HepG2 (cell line): ENCODE results near the gene TRIM66. TPM values are rescaled to one million over a fixed set of nuclear protein-coding genes. Genes with fewer than 3 reads are reported as not detected.

Experiments used
- CENPBD1 ChIP-seq: sonication (generic); formaldehyde crosslinking; IDR thresholded peaks from 2 replicates; pipeline ENCODE4 v1.8.0; 2022; ENCODE audit warnings: missing genetic modification reagents, low read depth, mild to moderate bottlenecking, borderline replicate concordance
- EP300 ChIP-seq, 3 experiments: sonication (generic) in 1 of 3; formaldehyde crosslinking in 1 of 3; IDR thresholded peaks; 2 replicates each; pipeline versions ENCODE4 v1.5.1 to v1.6.1; 2011 to 2020; ENCODE audit warnings: low read depth in 2 of 3, low read length in 2 of 3, borderline replicate concordance in 1 of 3, improper control_type of control experiment in 1 of 3, mild to moderate bottlenecking in 1 of 3, missing genetic modification reagents in 1 of 3, moderate library complexity in 1 of 3
- KDM5B ChIP-seq: sonication (generic); formaldehyde crosslinking; IDR thresholded peaks from 2 replicates; pipeline ENCODE4 v1.4.0; 2020; ENCODE audit warnings: missing genetic modification reagents, mild to moderate bottlenecking, borderline replicate concordance
- MAZ ChIP-seq, 2 experiments: sonication (generic) in 1 of 2; formaldehyde crosslinking in 1 of 2; IDR thresholded peaks; 2 replicates each; pipeline versions ENCODE4 v1.5.0 to v1.6.1; 2012 to 2020; ENCODE audit warnings: low read depth in 2 of 2, mild to moderate bottlenecking in 2 of 2, borderline replicate concordance in 1 of 2, improper control_type of control experiment in 1 of 2, low read length in 1 of 2, missing genetic modification reagents in 1 of 2, moderate library complexity in 1 of 2
- MXD4 ChIP-seq: IDR thresholded peaks from 2 replicates; pipeline ENCODE4 v1.6.1; 2016; ENCODE audit warnings: mild to moderate bottlenecking, missing biosample characterization, missing genetic modification reagents
- MZF1 ChIP-seq: sonication (generic); formaldehyde crosslinking; IDR thresholded peaks from 2 replicates; pipeline ENCODE4 v1.8.1; 2023; ENCODE audit warnings: mild to moderate bottlenecking, missing genetic modification reagents, borderline replicate concordance
- RARA ChIP-seq: IDR thresholded peaks from 2 replicates; pipeline ENCODE4 v1.6.1; 2016; ENCODE audit warnings: missing genetic modification reagents, missing compliant biosample characterization
- ZBTB44 ChIP-seq: sonication (generic); formaldehyde crosslinking; IDR thresholded peaks from 2 replicates; pipeline ENCODE4 v1.4.0; 2020; ENCODE audit warnings: missing genetic modification reagents
- ZBTB7B ChIP-seq: sonication (generic); formaldehyde crosslinking; IDR thresholded peaks from 2 replicates; pipeline ENCODE4 v1.4.0; 2020; ENCODE audit warnings: missing genetic modification reagents
- ZFP91 ChIP-seq: sonication (generic); formaldehyde crosslinking; IDR thresholded peaks from 2 replicates; pipeline ENCODE4 v1.9.0; 2022; ENCODE audit warnings: missing genetic modification reagents, mild to moderate bottlenecking, borderline replicate concordance
- ZGPAT ChIP-seq: IDR thresholded peaks from 2 replicates; pipeline ENCODE4 v1.6.1; 2016; ENCODE audit warnings: mild to moderate bottlenecking
- ZHX1 ChIP-seq: sonication (generic); formaldehyde crosslinking; IDR thresholded peaks from 2 replicates; pipeline ENCODE4 v1.8.1; 2022; ENCODE audit warnings: low read depth, mild to moderate bottlenecking, missing genetic modification reagents
- ZNF333 ChIP-seq: sonication (generic); formaldehyde crosslinking; IDR thresholded peaks from 2 replicates; pipeline ENCODE4 v1.4.0; 2020; ENCODE audit warnings: mild to moderate bottlenecking, missing genetic modification reagents, borderline replicate concordance
- ZNF503 ChIP-seq: sonication (generic); formaldehyde crosslinking; IDR thresholded peaks from 2 replicates; pipeline ENCODE4 v1.4.0; 2020; ENCODE audit warnings: missing genetic modification reagents
- ZNF597 ChIP-seq: sonication (generic); formaldehyde crosslinking; IDR thresholded peaks from 2 replicates; pipeline ENCODE4 v1.5.0; 2020; ENCODE audit warnings: missing genetic modification reagents
- ZSCAN22 ChIP-seq: sonication (generic); formaldehyde crosslinking; IDR thresholded peaks from 2 replicates; pipeline ENCODE4 v1.4.0; 2020; ENCODE audit warnings: mild to moderate bottlenecking, missing genetic modification reagents
- ZSCAN30 ChIP-seq: sonication (generic); formaldehyde crosslinking; IDR thresholded peaks from 2 replicates; pipeline ENCODE4 v1.5.0; 2020; ENCODE audit warnings: mild to moderate bottlenecking, missing genetic modification reagents
- polyA plus RNA-seq, 8 experiments: library from polyadenylated mRNA; depleted of rRNA in 3 of 8; stranded (reverse) in 7 of 8; unstranded in 1 of 8; fragments of >200 nt; fragmentation: Illumina TruSeq in 4 of 8; extraction: Trizol in 4 of 8; gene quantifications; 2 replicates each; pipeline versions ENCODE4 v1.2.1 to v1.2.3, GENCODE V29; 2011 to 2016; ENCODE audit warnings: low read depth in 4 of 8, missing spikeins in 1 of 8, mixed read lengths in 1 of 8; ENCODE audit not compliant: insufficient read depth in 1 of 8
- total RNA-seq, 5 experiments: library from RNA; depleted of rRNA; stranded (reverse); fragments of >200 nt; fragmentation: Illumina TruSeq; extraction: Trizol; gene quantifications; 2 replicates each; pipeline ENCODE4 v1.2.3, GENCODE V29; 2016; ENCODE audit warnings: low read depth in 1 of 5

TRIM66 gene
- total and polyA plus RNA-seq, 2 of the 13 experiments (the other 11 are each of a cell fraction or from before 2014, with no cell fraction given) = 4.9 to 6.1 TPM

GRCh38 chr11:8679006-8679405, 3.5 kb downstream of the TRIM66 start (continued):
- no peak for TF ChIP-seq ZFP91 (CRISPR knock-in tag)
- peak; percentile 45 for TF ChIP-seq RARA (CRISPR knock-in tag)
- TF ChIP-seq MXD4 = 0 out of 2 replicates have a peak, but pooled peaks have one; percentile 45
- 0 out of 4 replicates have a peak, but pooled peaks of 1 of the 2 experiments have one; percentile 19 for TF ChIP-seq EP300 (IDR thresholded peaks at IDR 0.05; ENCODE audit: low read depth in 2 of 2, low read length in 2 of 2)
- TF ChIP-seq EP300 (CRISPR knock-in tag; IDR thresholded peaks at IDR 0.05; ENCODE audit: borderline replicate concordance) = no peak
- TF ChIP-seq CENPBD1 = no peak
- TF ChIP-seq ZNF503 = no peak
- TF ChIP-seq KDM5B (CRISPR knock-in tag) = no peak
- no peak for TF ChIP-seq ZBTB44 (CRISPR knock-in tag)
- no peak for TF ChIP-seq ZSCAN22
- TF ChIP-seq ZBTB7B (CRISPR knock-in tag) = no peak
- TF ChIP-seq ZGPAT (CRISPR knock-in tag) = 0 out of 2 replicates have a peak, but pooled peaks have one; percentile 39
- TF ChIP-seq MAZ (IDR thresholded peaks at IDR 0.05; ENCODE audit: borderline replicate concordance, low read depth, low read length) = no peak
- no peak for TF ChIP-seq MAZ (CRISPR knock-in tag; IDR thresholded peaks at IDR 0.05; ENCODE audit: low read depth)
- no peak for TF ChIP-seq ZHX1 (CRISPR knock-in tag)
- TF ChIP-seq ZNF333 = no peak
- no peak for TF ChIP-seq MZF1 (CRISPR knock-in tag)
- TF ChIP-seq ZSCAN30 (CRISPR knock-in tag) = no peak
- TF ChIP-seq ZNF597 = no peak
